H9 (cell line): ENCODE data around the gene TSPAN13. TPM values are rescaled to one million over a fixed set of nuclear protein-coding genes. Genes with fewer than 3 reads are reported as not detected.

Source experiments
- DNase-seq: peaks from one replicate; pipeline ENCODE4 v3.0.0-alpha.2; 2017
- H2AFZ ChIP-seq: one replicate; pipeline ENCODE4 v1.6.1; 2013; ENCODE audit warnings: mild to moderate bottlenecking, low read length, control low read depth, moderate library complexity
- H2AK5ac ChIP-seq: 2 replicates; pipeline ENCODE4 v1.6.1; 2013; ENCODE audit warnings: low read length, control low read depth, mixed read lengths; ENCODE audit not compliant: insufficient read length
- H2BK120ac ChIP-seq: one replicate; pipeline ENCODE4 v1.6.1; 2013; ENCODE audit warnings: low read depth, mild to moderate bottlenecking, low read length, control low read depth, inconsistent platforms; ENCODE audit not compliant: poor library complexity, severe bottlenecking
- H2BK12ac ChIP-seq: 2 replicates; pipeline ENCODE4 v1.6.1; 2013; ENCODE audit warnings: low read length, control low read depth, mixed read lengths, low read depth; ENCODE audit not compliant: insufficient read length
- H2BK15ac ChIP-seq: 2 replicates; pipeline ENCODE4 v1.6.1; 2013; ENCODE audit warnings: low read depth, low read length, control low read depth
- H2BK20ac ChIP-seq: one replicate; pipeline ENCODE4 v1.6.1; 2013; ENCODE audit warnings: low read depth, mild to moderate bottlenecking, low read length, control low read depth, inconsistent platforms; ENCODE audit not compliant: poor library complexity, severe bottlenecking
- H2BK5ac ChIP-seq: 2 replicates; pipeline ENCODE4 v1.6.1; 2013; ENCODE audit warnings: low read length, control low read depth, mixed read lengths; ENCODE audit not compliant: insufficient read length
- H3K14ac ChIP-seq: 2 replicates; pipeline ENCODE4 v1.6.1; 2013; ENCODE audit warnings: low read length, control low read depth; ENCODE audit not compliant: insufficient read depth
- H3K18ac ChIP-seq: 2 replicates; pipeline ENCODE4 v1.6.1; 2013; ENCODE audit warnings: low read depth, mild to moderate bottlenecking, mixed read lengths, low read length, control low read depth; ENCODE audit not compliant: insufficient read length
- H3K23ac ChIP-seq: 2 replicates; pipeline ENCODE4 v1.6.1; 2013; ENCODE audit warnings: low read length, control low read depth, mixed read lengths, low read depth; ENCODE audit not compliant: insufficient read length
- H3K23me2 ChIP-seq: 2 replicates; pipeline ENCODE4 v1.6.1; 2013; ENCODE audit warnings: low read depth, mild to moderate bottlenecking, mixed read lengths, low read length, control low read depth; ENCODE audit not compliant: insufficient read length, poor library complexity, severe bottlenecking
- H3K27ac ChIP-seq: 2 replicates; pipeline ENCODE4 v1.5.1; 2013; ENCODE audit warnings: low read length, control low read depth, mixed read lengths, low read depth; ENCODE audit not compliant: insufficient read length
- H3K27me3 ChIP-seq: 2 replicates; pipeline ENCODE4 v1.6.1; 2013; ENCODE audit warnings: low read length, control low read depth, inconsistent platforms; ENCODE audit not compliant: insufficient read depth
- H3K4ac ChIP-seq: 2 replicates; pipeline ENCODE4 v1.6.1; 2013; ENCODE audit warnings: low read depth, mild to moderate bottlenecking, control low read depth, inconsistent platforms, low read length, moderate library complexity
- H3K4me1 ChIP-seq: 2 replicates; pipeline ENCODE4 v1.6.1; 2013; ENCODE audit warnings: low read length, control low read depth, inconsistent platforms; ENCODE audit not compliant: insufficient read depth
- H3K4me2 ChIP-seq: 2 replicates; pipeline ENCODE4 v1.6.1; 2013; ENCODE audit warnings: low read length, control low read depth, mixed read lengths; ENCODE audit not compliant: insufficient read length, insufficient read depth
- H3K56ac ChIP-seq: 2 replicates; pipeline ENCODE4 v1.6.1; 2013; ENCODE audit warnings: low read depth, mild to moderate bottlenecking, mixed read lengths, low read length, control low read depth; ENCODE audit not compliant: insufficient read length
- H3K79me1 ChIP-seq: 2 replicates; pipeline ENCODE4 v1.6.1; 2013; ENCODE audit warnings: low read depth, mild to moderate bottlenecking, moderate library complexity, low read length, control low read depth, inconsistent platforms; ENCODE audit not compliant: insufficient read depth, poor library complexity, severe bottlenecking
- H3K79me2 ChIP-seq: 2 replicates; pipeline ENCODE4 v1.6.1; 2013; ENCODE audit warnings: low read length, control low read depth, inconsistent platforms; ENCODE audit not compliant: insufficient read depth
- H3K9ac ChIP-seq: 2 replicates; pipeline ENCODE4 v1.6.1; 2013; ENCODE audit warnings: low read length, control low read depth, mixed read lengths; ENCODE audit not compliant: insufficient read length; ENCODE audit errors: extremely low read depth
- H3K9me3 ChIP-seq: one replicate; pipeline ENCODE4 v1.6.1; 2013; ENCODE audit warnings: low read depth, low read length, inconsistent platforms; ENCODE audit not compliant: control insufficient read depth
- H3T11ph ChIP-seq: one replicate; pipeline ENCODE4 v1.6.1; 2013; ENCODE audit warnings: mild to moderate bottlenecking, low read length, control low read depth, inconsistent platforms
- H4K20me1 ChIP-seq: one replicate; pipeline ENCODE4 v1.6.1; 2013; ENCODE audit not compliant: control insufficient read depth, insufficient read length, insufficient read depth
- H4K5ac ChIP-seq: 2 replicates; pipeline ENCODE4 v1.6.1; 2013; ENCODE audit warnings: low read depth, mild to moderate bottlenecking, mixed read lengths, low read length, control low read depth; ENCODE audit not compliant: insufficient read length
- H4K8ac ChIP-seq: replicated peaks from 2 replicates; pipeline ENCODE4 v1.6.1; 2013; ENCODE audit warnings: low read length, control low read depth, mixed read lengths, low read depth; ENCODE audit not compliant: insufficient read length
- H4K91ac ChIP-seq: 2 replicates; pipeline ENCODE4 v1.6.1; 2013; ENCODE audit warnings: low read depth, mild to moderate bottlenecking, moderate library complexity, mixed read lengths, low read length, control low read depth; ENCODE audit not compliant: insufficient read length
- H3K27ac Mint-ChIP-seq, 3 experiments: 2 replicates in 2 of 3; 3 replicates in 1 of 3; pipeline ENCODE4 v1.8.0; 2020 to 2021; ENCODE audit warnings: mixed read lengths in 3 of 3, mild to moderate bottlenecking in 1 of 3, moderate library complexity in 1 of 3
- H3K27me3 Mint-ChIP-seq: 2 replicates; pipeline ENCODE4 v1.8.0; 2021; ENCODE audit warnings: low read depth, mild to moderate bottlenecking, moderate library complexity, mixed read lengths
- H3K36me3 Mint-ChIP-seq, 3 experiments: 2 replicates in 2 of 3; 3 replicates in 1 of 3; pipeline ENCODE4 v1.8.0; 2020 to 2021; ENCODE audit warnings: low read depth in 3 of 3, mixed read lengths in 3 of 3; ENCODE audit not compliant: insufficient read depth in 1 of 3
- H3K4me1 Mint-ChIP-seq, 2 experiments: 2 replicates each; pipeline ENCODE4 v1.8.0; 2020; ENCODE audit warnings: mixed read lengths in 2 of 2
- H3K4me3 Mint-ChIP-seq, 2 experiments: 2 replicates in 1 of 2; 3 replicates in 1 of 2; pipeline ENCODE4 v1.8.0; 2020 to 2021; ENCODE audit warnings: mild to moderate bottlenecking in 2 of 2, mixed read lengths in 2 of 2, moderate library complexity in 1 of 2
- H3K9me3 Mint-ChIP-seq, 2 experiments: 2 replicates in 1 of 2; 3 replicates in 1 of 2; pipeline ENCODE4 v1.8.0; 2020; ENCODE audit warnings: mild to moderate bottlenecking in 2 of 2, mixed read lengths in 2 of 2, moderate library complexity in 1 of 2
- CTCF ChIP-seq: fragments of 200-600 bp; sonication (generic); conservative IDR thresholded peaks from 3 replicates; pipeline ENCODE4 v1.8.0; 2021; ENCODE audit warnings: antibody characterized with exemption, mild to moderate bottlenecking
- WGBS: extraction: QIAGEN DNeasy Blood & Tissue Kit; methylation state at CpG from one replicate; pipeline ENCODE4 v1.1.7; 2013; ENCODE audit warnings: missing lambda C conversion rate, low lambda C conversion rate, mixed read lengths; ENCODE audit not compliant: insufficient read length; ENCODE audit errors: extremely low coverage; 5-methylcytosine and 5-hydroxymethylcytosine counted together
- total RNA-seq: library from RNA; stranded (reverse); gene quantifications from 2 replicates; pipeline ENCODE4 v1.2.1, GENCODE V29; 2021

TSPAN13 gene
- total RNA-seq, 1 experiment from 2014 or later, result 18.7 TPM

- Histone ChIP-seq H4K91ac (no peak overlapping the region), H3K23ac (no peak overlapping the region), H3K56ac (no peak overlapping the region), H2AFZ (no peak overlapping the region), H3K9ac (no peak overlapping the region), H3K18ac (no peak overlapping the region), H2BK5ac (no peak overlapping the region), H3K4ac (no peak overlapping the region), H2BK15ac (no peak overlapping the region), H3K79me2 (no peaks in the 10 kb centered on the region), H3K23me2 (no peaks in the 10 kb centered on the region), H3K14ac (no peak overlapping the region), H3K27ac (no peak overlapping the region), H2BK12ac (no peak overlapping the region), H4K8ac (no peak overlapping the region), H3K9me3 (no peaks in the 10 kb centered on the region), H2BK20ac (no peak overlapping the region), H3K4me2 (no peak overlapping the region), H4K5ac (no peak overlapping the region), H2BK120ac (no peak overlapping the region), H3K4me1 (no peaks in the 10 kb centered on the region), H3K27me3 (no peaks in the 10 kb centered on the region), H4K20me1 (no peaks in the 10 kb centered on the region), H3T11ph (no peak overlapping the region), H3K79me1 (no peaks in the 10 kb centered on the region), H2AK5ac (no peak overlapping the region)
- no peak for DNase-seq
- no peaks in the 10 kb centered on the region; a peak in 1 of 5 replicates for H3K9me3 Mint-ChIP-seq
- H3K4me1 Mint-ChIP-seq, result peaks cover 0 to 3% of the 10 kb centered on the region in 2 experiments; a peak in 1 of 4 replicates
- H3K4me3 Mint-ChIP-seq, result no peak overlapping the region
- WGBS, result no CpG with 5 or more reads among the region's 3 CpGs
- no peaks in the 10 kb centered on the region for H3K36me3 Mint-ChIP-seq
- no peak for TF ChIP-seq CTCF
- H3K27me3 Mint-ChIP-seq, result no peaks in the 10 kb centered on the region
- H3K27ac Mint-ChIP-seq, result no peak overlapping the region
Measured at GRCh38 chr7:16818732-16819131, 65.2 kb downstream of the TSPAN13 start.
